Measurements from ENCODE around the gene NUCB1.

DNA sequence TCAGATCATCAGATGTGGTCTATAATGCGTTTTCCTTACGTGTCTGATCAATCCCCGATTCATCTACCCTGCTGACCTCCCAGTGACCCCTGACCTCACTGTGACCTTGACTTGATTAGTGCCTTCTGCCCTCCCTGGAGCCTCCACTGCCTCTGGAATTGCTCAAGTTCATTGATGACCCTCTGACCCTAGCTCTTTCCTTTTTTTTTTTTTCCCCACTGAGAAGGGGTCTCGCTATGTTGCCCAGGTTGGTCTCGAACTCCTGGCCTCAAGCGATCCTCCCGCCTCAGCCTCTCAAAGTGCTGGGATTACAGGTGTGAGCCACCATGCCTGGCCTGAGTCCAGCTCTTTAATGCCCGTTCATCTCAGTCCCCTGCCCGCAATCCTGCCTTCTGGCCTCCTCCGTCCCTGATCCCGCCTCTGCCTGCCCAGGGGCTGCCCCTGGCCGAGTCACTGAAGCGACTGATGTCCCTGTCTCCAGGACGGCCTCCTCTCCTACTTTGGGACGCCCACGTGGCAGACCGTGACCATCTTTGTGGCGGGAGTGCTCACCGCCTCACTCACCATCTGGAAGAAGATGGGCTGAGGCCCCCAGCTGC lies 61.0 kb downstream of the NUCB1 start:
- TF ChIP-seq, protein P1, sequence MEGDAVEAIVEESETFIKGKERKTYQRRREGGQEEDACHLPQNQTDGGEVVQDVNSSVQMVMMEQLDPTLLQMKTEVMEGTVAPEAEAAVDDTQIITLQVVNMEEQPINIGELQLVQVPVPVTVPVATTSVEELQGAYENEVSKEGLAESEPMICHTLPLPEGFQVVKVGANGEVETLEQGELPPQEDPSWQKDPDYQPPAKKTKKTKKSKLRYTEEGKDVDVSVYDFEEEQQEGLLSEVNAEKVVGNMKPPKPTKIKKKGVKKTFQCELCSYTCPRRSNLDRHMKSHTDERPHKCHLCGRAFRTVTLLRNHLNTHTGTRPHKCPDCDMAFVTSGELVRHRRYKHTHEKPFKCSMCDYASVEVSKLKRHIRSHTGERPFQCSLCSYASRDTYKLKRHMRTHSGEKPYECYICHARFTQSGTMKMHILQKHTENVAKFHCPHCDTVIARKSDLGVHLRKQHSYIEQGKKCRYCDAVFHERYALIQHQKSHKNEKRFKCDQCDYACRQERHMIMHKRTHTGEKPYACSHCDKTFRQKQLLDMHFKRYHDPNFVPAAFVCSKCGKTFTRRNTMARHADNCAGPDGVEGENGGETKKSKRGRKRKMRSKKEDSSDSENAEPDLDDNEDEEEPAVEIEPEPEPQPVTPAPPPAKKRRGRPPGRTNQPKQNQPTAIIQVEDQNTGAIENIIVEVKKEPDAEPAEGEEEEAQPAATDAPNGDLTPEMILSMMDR (IDR thresholded peaks at IDR 0.05), result no peak
- no peak for TF ChIP-seq POLR2AphosphoS5 (IDR thresholded peaks at IDR 0.05; ENCODE audit: low read depth, low read length)
- TF ChIP-seq, protein P2, sequence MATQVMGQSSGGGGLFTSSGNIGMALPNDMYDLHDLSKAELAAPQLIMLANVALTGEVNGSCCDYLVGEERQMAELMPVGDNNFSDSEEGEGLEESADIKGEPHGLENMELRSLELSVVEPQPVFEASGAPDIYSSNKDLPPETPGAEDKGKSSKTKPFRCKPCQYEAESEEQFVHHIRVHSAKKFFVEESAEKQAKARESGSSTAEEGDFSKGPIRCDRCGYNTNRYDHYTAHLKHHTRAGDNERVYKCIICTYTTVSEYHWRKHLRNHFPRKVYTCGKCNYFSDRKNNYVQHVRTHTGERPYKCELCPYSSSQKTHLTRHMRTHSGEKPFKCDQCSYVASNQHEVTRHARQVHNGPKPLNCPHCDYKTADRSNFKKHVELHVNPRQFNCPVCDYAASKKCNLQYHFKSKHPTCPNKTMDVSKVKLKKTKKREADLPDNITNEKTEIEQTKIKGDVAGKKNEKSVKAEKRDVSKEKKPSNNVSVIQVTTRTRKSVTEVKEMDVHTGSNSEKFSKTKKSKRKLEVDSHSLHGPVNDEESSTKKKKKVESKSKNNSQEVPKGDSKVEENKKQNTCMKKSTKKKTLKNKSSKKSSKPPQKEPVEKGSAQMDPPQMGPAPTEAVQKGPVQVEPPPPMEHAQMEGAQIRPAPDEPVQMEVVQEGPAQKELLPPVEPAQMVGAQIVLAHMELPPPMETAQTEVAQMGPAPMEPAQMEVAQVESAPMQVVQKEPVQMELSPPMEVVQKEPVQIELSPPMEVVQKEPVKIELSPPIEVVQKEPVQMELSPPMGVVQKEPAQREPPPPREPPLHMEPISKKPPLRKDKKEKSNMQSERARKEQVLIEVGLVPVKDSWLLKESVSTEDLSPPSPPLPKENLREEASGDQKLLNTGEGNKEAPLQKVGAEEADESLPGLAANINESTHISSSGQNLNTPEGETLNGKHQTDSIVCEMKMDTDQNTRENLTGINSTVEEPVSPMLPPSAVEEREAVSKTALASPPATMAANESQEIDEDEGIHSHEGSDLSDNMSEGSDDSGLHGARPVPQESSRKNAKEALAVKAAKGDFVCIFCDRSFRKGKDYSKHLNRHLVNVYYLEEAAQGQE (IDR thresholded peaks at IDR 0.05; ENCODE audit: insufficient read depth in 1 of 2, low read depth in 2 of 2, low read length in 1 of 2), result no peak
- no peak for TF ChIP-seq SIN3A (IDR thresholded peaks at IDR 0.05; ENCODE audit: borderline replicate concordance, insufficient read depth, low read depth, low read length)
- no peak for TF ChIP-seq TCF7L2 (IDR thresholded peaks at IDR 0.05; ENCODE audit: low read depth, low read length)

Measured in Panc1 (cell line).